HFF-Myc (cell line): ENCODE results near the gene PRSS12.
"Not testable (repeated sequence)": the region's sequence is repeated elsewhere in the genome, so short reads cannot be mapped to it uniquely, and the experiment has no call there.

Experiments
- DNase-seq: peaks from one replicate; pipeline ENCODE4 v3.0.0-alpha.2; 2011; ENCODE audit warnings: low read depth; ENCODE audit errors: extremely low read depth
- H3K4me3 ChIP-seq: replicated peaks from 2 replicates; pipeline ENCODE4 v1.5.1; 2011; ENCODE audit warnings: low read depth, mild to moderate bottlenecking, control low read depth, low read length
- CTCF ChIP-seq: IDR thresholded peaks from 2 replicates; pipeline ENCODE4 v1.5.1; 2012; ENCODE audit warnings: mild to moderate bottlenecking, low read depth, low read length, control low read depth; ENCODE audit errors: missing control alignments

Gene PRSS12

GRCh38 chr4:118314221-118314620 is 38.6 kb downstream of the PRSS12 start:
- TF ChIP-seq CTCF: no peak
- no peak for DNase-seq
- no peak overlapping the region for H3K4me3 ChIP-seq

- no peak overlapping the region for H3K4me3 ChIP-seq
- DNase-seq: peak; percentile 44
- no peak for TF ChIP-seq CTCF
Measured at GRCh38 chr4:118313098-118313497, 39.7 kb downstream of the PRSS12 start.

- no peak overlapping the region for H3K4me3 ChIP-seq
- TF ChIP-seq CTCF: no peak
- DNase-seq: no peak
Measured at GRCh38 chr4:118308306-118309030, 44.3 kb downstream of the PRSS12 start.

GRCh38 chr4:118307643-118308042 is 45.2 kb downstream of the PRSS12 start:
- no peak overlapping the region for H3K4me3 ChIP-seq
- no peak for DNase-seq
- TF ChIP-seq CTCF: no peak

- DNase-seq, H3K4me3 ChIP-seq: not testable (repeated sequence)
Measured at GRCh38 chr4:118299619-118300018, 53.2 kb downstream of the PRSS12 start.

- no peak for DNase-seq
- no peak overlapping the region for H3K4me3 ChIP-seq
- TF ChIP-seq CTCF: no peak
Measured at GRCh38 chr4:118296729-118297128, 56.1 kb downstream of the PRSS12 start.

- no peak for TF ChIP-seq CTCF
- H3K4me3 ChIP-seq: no peak overlapping the region
- no peak for DNase-seq
Measured at GRCh38 chr4:118290951-118291350, 61.9 kb downstream of the PRSS12 start.
